ENCODE measurements around the gene DHX30.
"Not testable (repeated sequence)": the region's sequence is repeated elsewhere in the genome, so short reads cannot be mapped to it uniquely, and the experiment has no call there.

Gene DHX30

DNA sequence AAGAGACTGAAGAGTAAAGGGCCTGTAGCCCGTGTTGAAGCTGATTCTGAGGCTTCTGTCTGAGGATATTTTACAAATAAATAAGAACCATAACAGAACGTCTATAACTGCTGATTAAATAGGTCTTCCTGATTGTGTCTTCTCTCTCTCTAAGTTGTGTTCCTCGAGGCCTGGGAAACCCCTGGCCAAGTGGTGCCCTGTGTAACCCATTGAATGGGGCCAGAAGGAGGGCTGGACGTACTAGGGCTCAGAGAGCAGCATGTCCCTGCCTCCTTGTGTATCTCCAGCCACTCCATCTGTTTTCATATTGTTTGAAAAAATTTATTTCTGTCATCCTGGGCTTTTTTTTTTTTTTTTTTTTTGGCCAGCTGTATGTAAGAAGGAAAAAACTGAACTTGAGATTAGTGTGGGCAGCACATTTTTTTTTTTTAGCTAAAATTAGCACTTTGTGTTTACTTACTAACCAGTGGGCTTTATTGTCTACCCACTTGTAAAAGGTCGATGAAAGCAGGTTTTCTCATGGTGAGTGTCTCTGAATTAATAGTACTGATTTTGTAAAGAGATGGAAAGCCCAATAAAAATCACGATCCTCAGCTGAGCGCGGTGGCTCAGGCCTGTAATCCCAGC lies 10.7 kb downstream of the DHX30 start:
- no peak for DNase-seq (ENCODE audit: low spot score)

DNA sequence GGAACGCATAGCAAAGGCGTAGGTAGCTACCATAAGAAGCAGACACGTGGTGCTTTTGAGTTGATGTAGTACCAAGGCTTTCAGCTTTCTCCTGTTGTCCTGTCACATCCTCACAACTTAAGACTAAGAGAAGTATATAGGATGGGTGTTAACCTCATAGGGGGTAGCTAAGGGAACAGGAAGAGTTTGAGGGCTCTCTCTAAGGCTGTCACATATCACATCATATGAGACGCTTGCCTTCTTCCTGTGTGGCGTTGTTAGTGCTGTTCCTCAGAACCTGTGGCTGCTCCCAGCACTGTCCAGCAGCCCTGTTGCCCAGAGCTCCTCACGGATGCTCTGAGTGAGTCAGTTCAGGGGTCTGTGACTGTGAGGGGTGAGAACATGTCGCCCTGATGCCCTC lies 14.7 kb downstream of the DHX30 start:
- no peak for DNase-seq (ENCODE audit: low spot score)

- DNase-seq (ENCODE audit: low spot score): peak; percentile 96
These were observed 21.9 kb downstream of the DHX30 start for GRCh38 chr3:47824541-47825473.

- no peak for DNase-seq (ENCODE audit: low spot score)
These were observed 22.7 kb downstream of the DHX30 start for GRCh38 chr3:47825590-47825989.

- DNase-seq (ENCODE audit: low spot score): not testable (repeated sequence)
These were observed 26.5 kb downstream of the DHX30 start for GRCh38 chr3:47829482-47829881.

DNA sequence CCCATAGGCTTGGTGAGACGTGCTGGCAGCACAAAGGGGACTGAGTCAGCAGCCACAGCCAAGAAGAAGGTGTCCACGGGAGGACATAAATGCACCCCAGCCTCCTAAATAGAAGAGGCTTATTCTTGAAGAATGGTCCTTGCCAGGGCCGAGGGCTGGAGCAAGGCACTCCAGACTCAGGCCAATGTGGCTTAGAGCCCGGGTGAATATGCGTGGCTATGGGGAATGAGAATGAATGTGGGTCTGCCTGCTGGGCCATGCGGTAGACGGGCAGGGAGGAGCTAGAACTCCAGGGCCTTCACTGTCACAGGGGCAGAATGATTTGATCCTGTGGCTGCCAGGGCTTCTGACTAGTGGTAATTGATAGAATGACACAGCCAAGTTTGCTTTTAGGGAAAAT lies 34.0 kb downstream of the DHX30 start:
- no peak for DNase-seq (ENCODE audit: low spot score)

GRCh38 chr3:47838503-47838902 lies 35.6 kb downstream of the DHX30 start:
- DNase-seq (ENCODE audit: low spot score): no peak

DNA sequence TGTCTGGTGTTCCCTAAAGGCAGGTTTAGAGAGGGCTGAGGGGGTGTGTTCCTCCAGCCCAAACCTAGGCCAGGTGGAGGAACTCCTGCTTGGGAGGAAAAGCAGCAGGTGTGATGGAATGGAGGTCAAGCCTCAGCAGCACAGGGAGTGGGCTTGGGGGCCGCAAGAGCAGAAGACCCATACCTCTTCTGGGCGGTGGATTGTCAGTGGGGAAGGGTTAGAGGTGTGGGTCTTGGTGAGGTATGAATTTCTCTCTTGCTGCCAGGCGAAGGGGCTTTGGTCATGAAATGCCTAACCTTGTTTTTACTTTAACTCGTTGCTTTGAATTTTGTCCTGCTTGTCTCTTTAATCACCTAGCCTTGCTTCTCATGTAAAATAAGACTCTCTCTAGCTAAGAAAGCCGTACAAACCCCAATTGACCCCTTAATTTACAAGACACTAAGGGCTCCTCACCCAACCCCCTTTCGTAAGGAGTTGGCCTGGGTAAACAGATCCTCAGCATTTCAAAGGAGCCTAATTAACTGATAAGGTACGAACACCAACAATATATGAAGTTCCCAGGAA lies 38.9 kb downstream of the DHX30 start:
- DNase-seq (ENCODE audit: low spot score): no peak

GRCh38 chr3:47846186-47846879 lies 43.4 kb downstream of the DHX30 start:
- no peak for DNase-seq (ENCODE audit: low spot score)

- DNase-seq (ENCODE audit: low spot score): no peak
These were observed 43.9 kb downstream of the DHX30 start for GRCh38 chr3:47846880-47847248.

- DNase-seq (ENCODE audit: low spot score): peak; percentile 47
These were observed 44.3 kb downstream of the DHX30 start for GRCh38 chr3:47847260-47847659.

- peak; percentile 7 for DNase-seq (ENCODE audit: low spot score)
These were observed 45.0 kb downstream of the DHX30 start for GRCh38 chr3:47847801-47848518.

GRCh38 chr3:47848599-47849117 lies 45.7 kb downstream of the DHX30 start:
- DNase-seq (ENCODE audit: low spot score): no peak

DNA sequence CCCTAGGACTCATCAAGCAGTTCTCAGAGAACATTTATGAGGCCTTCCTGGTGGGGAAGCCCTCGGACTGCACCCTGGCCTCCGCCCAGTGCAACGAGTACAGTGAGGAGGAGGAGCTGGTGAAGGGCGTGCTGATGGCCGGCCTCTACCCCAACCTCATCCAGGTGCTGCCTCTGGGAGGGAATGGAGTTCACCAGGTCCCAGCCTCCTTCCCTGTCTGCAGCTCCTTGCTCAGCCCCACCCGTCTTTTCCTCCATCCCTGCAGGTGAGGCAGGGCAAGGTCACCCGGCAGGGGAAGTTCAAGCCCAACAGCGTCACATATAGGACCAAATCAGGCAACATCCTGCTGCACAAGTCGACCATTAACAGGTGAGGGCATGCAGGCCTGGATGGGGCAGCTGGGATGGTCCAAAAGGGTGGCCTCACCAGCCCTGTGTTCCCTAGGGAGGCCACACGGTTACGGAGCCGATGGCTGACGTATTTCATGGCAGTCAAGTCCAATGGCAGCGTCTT lies 46.3 kb downstream of the DHX30 start:
- DNase-seq (ENCODE audit: low spot score): no peak

GRCh38 chr3:47849699-47850563 lies 47.0 kb downstream of the DHX30 start:
- peak; percentile 69 for DNase-seq (ENCODE audit: low spot score)

GRCh38 chr3:47850564-47851410 lies 47.8 kb downstream of the DHX30 start:
- DNase-seq (ENCODE audit: low spot score): no peak

- no peak for DNase-seq (ENCODE audit: low spot score)
These were observed 49.1 kb downstream of the DHX30 start for GRCh38 chr3:47851888-47852603.

Data from HuH-7 (cell line).